ELR (cell line): ENCODE results near the gene CHN1.

ENCODE experiments used
- DNase-seq: peaks from one replicate; pipeline ENCODE4 v3.0.0-alpha.2; 2015; ENCODE audit warnings: low read depth

Gene CHN1

DNA sequence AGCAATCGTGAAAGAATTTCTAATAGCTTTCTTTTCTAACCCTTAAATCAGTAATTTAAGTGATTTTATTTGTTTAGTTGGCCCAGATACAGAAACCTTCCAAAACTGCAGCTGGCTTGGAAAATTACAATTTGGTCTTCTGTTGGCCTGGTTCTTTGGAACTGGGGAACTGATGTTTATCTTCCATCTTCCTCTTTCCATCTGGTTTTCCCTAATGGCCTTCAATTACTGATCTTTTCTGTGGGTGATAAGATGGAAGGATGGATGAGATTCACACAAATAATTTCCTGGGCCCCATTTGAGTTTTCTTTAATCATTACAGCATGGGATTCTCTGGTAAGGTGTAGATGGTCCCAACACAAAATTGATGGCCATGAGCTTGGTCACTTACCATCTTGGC lies 134.4 kb downstream of the CHN1 start:
- no peak for DNase-seq

DNA sequence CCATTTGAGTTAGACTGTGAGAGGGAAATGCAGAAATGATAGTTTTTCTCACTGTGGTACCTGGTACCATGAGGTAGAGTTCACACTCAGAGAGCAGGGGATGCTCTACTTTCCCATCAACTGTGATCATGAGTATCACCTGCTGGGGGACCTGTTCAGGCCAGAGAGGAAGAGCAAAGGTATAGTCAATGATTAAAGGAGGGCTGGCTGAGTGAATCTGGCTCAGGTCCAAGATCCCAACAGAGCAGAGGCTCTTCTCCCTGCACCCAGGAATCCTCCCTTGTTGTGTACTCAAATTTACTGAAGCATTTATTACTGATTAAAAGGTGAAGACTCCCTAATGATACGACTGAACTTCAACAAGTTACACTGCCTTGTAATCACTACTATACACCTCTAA lies 136.3 kb downstream of the CHN1 start:
- no peak for DNase-seq

DNA sequence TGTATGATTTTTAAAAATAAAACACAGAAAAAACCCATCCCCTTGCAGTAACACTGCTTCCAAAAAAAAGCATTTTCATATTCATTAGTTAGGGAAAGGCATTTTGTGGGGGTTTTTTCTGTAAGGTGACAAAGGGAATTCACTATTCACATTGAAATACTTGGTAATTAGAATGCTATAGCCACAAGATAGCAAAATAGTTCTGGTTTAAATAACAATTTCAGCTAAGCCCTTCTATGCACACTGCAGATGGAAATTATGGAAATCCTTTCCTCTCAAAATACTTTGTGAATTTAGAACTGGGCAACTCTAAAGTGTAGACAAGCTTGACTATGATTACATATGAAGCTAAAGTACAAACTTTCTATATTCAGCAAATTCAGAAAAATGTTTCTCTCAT lies 138.8 kb downstream of the CHN1 start:
- DNase-seq = no peak

DNA sequence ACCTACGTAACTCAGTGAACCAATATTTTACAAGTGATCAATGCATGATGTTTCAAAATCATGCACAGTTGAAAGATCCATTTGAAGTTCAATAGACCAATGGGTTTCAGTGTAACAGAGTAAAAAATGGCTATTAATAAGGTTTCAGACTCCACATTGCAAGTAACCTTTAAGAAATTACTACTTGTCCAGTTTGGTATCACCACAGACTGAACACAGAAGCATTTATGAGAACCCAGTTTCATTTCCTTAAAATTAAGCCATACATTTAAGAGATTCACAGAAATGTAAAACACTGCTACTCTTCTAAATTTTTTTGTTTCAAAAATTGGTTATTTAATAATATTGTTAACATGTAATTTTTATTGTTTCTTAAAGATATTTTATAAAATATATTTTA lies 142.0 kb downstream of the CHN1 start:
- no peak for DNase-seq

- DNase-seq = no peak
These were observed 145.5 kb downstream of the CHN1 start for GRCh38 chr2:174859563-174860169.

DNA sequence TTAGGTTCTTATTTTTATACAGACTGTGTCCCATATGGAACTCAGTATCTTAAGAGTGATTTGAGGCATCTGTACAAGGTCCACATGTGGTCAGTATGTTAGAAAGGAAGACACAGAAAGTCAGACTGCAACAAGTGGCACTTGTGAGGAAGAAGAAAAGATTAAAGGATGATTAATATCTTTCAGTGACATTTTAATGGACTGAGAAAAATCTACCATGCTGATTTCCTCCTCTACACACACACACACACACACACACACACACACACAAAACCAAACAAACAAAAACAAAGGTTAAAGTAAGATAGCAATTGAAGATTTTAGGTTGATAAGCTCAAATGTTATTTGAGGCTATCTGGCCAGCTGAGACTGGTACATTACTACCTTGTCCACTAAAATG lies 146.4 kb downstream of the CHN1 start:
- DNase-seq = no peak

GRCh38 chr2:174856447-174856846 lies 148.7 kb downstream of the CHN1 start:
- no peak for DNase-seq

- peak; percentile 90 for DNase-seq
These were observed 157.9 kb downstream of the CHN1 start for GRCh38 chr2:174846941-174847938.

DNA sequence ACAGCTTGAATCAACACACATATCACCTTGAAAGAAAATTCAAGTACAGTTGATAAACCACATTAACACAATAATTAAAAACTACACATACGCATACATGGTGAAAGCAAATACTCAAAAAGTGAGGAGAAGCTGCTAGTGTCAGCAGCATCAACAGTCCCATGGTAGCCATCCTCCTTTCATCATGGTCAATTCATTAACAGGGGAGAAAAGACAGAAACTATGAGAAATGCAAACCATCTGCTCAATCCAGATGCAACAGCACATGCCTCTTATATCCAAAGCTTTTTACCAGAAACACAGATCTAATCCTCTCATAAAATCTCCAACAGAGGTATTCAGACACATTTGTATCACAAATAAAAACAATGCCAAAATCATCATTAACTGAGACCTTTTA lies 159.0 kb downstream of the CHN1 start:
- DNase-seq = no peak

DNA sequence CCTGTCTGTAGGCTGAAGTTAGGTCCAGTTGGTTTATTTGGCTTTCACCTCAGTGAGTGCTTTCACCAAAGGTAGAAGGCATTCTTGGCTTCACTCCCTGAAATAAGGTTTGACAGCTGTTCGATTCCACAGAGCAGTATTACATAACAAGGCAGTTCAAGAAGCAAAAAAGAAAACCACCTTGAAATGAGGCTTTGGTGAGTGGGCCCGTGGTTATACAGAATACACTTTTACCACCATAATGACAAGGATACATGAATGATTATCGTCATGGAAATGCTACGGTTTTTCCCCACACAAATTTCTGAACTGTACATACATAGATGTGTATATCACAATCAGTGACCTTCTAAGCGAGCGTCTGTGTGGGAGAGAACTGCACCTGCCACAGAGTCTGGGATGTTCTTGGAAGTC lies 160.9 kb downstream of the CHN1 start:
- DNase-seq = no peak

GRCh38 chr2:174842496-174842895 lies 162.7 kb downstream of the CHN1 start:
- DNase-seq = no peak

DNA sequence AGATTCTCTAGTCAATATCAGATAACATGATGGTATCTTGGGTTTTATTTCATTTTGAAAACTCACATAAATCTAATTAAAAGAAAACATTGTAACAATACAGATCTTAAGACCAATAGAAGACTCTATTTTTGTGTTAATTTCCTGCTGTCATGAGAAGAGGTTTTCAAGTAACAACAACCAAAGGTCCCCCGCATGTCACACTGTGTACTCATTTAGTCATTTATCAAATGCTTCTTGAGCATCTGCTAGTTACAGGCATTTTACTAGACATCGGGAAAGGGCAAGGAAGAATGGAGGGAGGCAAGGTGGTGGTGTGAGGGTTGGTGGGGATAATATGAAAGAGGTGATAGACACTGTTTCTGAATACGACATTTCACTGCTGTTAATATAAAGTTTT lies 163.2 kb downstream of the CHN1 start:
- no peak for DNase-seq

GRCh38 chr2:174841350-174841749 lies 163.8 kb downstream of the CHN1 start:
- no peak for DNase-seq

GRCh38 chr2:174840436-174840835 lies 164.7 kb downstream of the CHN1 start:
- peak; percentile 79 for DNase-seq

DNA sequence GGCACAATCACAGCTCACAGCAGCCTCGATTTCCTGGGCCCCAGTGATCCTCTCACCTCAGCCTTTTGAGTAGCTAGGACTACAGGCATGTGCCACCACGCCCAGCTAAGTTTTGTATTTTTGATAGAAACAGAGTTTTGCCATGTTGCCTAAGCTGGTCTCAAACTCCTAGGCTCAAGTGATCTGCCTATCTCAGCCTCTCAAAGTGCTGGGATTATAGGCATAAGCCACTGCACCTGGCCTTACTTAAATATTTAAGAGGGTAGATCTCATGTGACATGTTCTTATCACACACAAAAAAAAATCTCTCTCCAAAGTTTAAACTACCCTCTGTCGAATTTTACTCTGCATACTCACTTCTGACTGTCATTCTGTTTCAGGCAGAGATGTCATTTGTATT lies 165.5 kb downstream of the CHN1 start:
- DNase-seq = no peak

- no peak for DNase-seq
These were observed 168.2 kb downstream of the CHN1 start for GRCh38 chr2:174836995-174837390.

DNA sequence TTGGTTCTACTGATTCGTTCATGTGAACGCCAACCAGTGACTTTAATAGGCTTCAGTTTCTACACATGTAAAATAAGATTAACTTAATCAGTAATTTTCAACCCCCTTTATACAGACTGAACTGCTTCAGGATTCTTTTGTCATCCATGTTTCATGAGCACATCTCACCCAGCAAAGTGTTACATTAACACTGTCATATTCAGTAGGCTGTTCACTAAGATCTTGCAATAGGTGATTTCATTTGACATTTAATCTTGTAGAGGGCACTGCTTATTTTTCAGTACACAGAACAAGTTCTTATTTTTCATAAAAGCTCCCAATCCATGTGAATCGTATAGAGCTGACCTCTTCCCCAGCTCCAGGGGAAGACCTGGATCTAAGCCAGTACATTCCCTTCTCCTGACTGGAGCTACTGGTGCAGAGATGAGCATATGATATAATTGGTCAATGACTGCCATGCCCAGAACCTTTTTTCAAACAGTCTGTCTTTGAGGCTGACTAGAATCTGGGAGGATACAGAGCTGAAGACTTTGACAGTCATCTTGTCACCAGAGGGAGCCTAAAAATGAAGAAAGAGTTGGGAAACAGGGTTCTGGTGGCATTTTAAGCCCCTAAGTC lies 168.7 kb downstream of the CHN1 start:
- DNase-seq = peak; percentile 97

DNA sequence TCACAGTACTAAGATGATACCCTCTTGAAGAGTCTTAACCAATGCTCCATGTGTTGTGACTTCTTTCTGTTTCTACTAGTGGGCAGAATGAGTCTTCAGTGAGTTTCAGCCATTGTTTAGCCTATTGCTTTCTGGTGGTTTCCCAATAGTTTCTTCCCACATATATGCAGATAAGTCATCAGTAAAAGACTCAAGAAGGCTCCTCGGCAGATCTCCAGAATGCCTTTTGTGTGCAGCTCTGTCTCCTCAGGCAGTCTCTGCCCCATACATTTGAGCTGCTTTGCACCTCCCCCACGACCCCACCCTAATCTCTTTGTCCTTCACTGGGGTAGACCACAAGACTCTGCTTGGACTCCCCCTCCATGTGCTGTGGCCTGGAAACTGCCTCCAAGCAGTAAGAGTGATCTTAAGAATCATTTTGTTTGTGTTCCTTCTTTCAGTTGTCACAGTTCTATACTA lies 169.4 kb downstream of the CHN1 start:
- DNase-seq = peak; percentile 94

GRCh38 chr2:174833737-174834136 lies 171.4 kb downstream of the CHN1 start:
- DNase-seq = peak; percentile 16

GRCh38 chr2:174830561-174830960 lies 174.6 kb downstream of the CHN1 start:
- no peak for DNase-seq

- no peak for DNase-seq
These were observed 175.6 kb downstream of the CHN1 start for GRCh38 chr2:174829550-174829949.

GRCh38 chr2:174827371-174828369 lies 177.5 kb downstream of the CHN1 start:
- DNase-seq = no peak
